Naive thymus-derived CD4-positive, alpha-beta T cell (primary cell): Measurements from ENCODE around the gene B4GALNT3. TPM values are rescaled to one million over a fixed set of nuclear protein-coding genes. Genes with fewer than 3 reads are reported as not detected.
A peak's percentile ranks its signal among the peaks of the same experiment; 100 is the strongest.

ENCODE experiments used
- ATAC-seq: fragments of 150-1000 bp; cut with Tn5 transposase; 2 replicates; pipeline ENCODE4 v1.10.0; 2021; ENCODE audit warnings: mild to moderate bottlenecking, moderate library complexity
- CTCF ChIA-PET: fragments of 350-600 bp; sonication (Branson Sonifier 250); formaldehyde crosslinking; loops from one replicate; lab custom pipeline; 2021; ENCODE audit warnings: antibody characterized with exemption; lab: Charles Lee
- POLR2A ChIA-PET: fragments of 350-600 bp; sonication (Branson Sonifier 250); formaldehyde crosslinking; loops from one replicate; lab custom pipeline; 2021; ENCODE audit warnings: antibody characterized with exemption, inconsistent platforms; lab: Charles Lee
- DNase-seq, 9 donors: peaks; one replicate each; pipeline versions ENCODE4 v3.0.0 to v3.0.0-alpha.2; 2020 to 2022; ENCODE audit warnings: mixed read lengths in 1 of 9
- H3K27ac ChIP-seq: one replicate; pipeline ENCODE4 v1.7.0; 2013; ENCODE audit warnings: mild to moderate bottlenecking, low read depth, low read length, moderate library complexity
- H3K27me3 ChIP-seq, 2 donors: one replicate each; pipeline ENCODE4 v1.7.0; 2013; ENCODE audit warnings: low read length in 2 of 2, mild to moderate bottlenecking in 2 of 2, moderate library complexity in 2 of 2; ENCODE audit not compliant: control insufficient read depth in 2 of 2, insufficient read depth in 2 of 2
- H3K36me3 ChIP-seq, 3 experiments: 1 replicate in 2 of 3; 2 replicates in 1 of 3; pipeline ENCODE4 v1.7.0; 2013; ENCODE audit warnings: low read length in 3 of 3, mild to moderate bottlenecking in 3 of 3, moderate library complexity in 1 of 3; ENCODE audit not compliant: insufficient read depth in 3 of 3, control insufficient read depth in 2 of 3
- H3K4me1 ChIP-seq, 2 donors: one replicate each; pipeline ENCODE4 v1.7.0; 2013; ENCODE audit warnings: low read length in 2 of 2, mild to moderate bottlenecking in 2 of 2, moderate library complexity in 1 of 2; ENCODE audit not compliant: control insufficient read depth in 2 of 2, insufficient read depth in 2 of 2
- H3K4me3 ChIP-seq: 2 replicates; pipeline ENCODE4 v1.7.0; 2013; ENCODE audit warnings: mild to moderate bottlenecking, low read length
- H3K9me3 ChIP-seq, 3 experiments: 1 replicate in 2 of 3; 2 replicates in 1 of 3; pipeline ENCODE4 v1.7.0; 2013; ENCODE audit warnings: low read length in 3 of 3; ENCODE audit not compliant: control insufficient read depth in 2 of 3
- H3K27ac Mint-ChIP-seq, 9 donors: one replicate each; pipeline ENCODE4 v1.8.0; 2020 to 2022; ENCODE audit warnings: mixed read lengths in 9 of 9, mild to moderate bottlenecking in 8 of 9, moderate library complexity in 5 of 9, inconsistent platforms in 2 of 9
- H3K27me3 Mint-ChIP-seq, 5 donors: one replicate each; pipeline ENCODE4 v1.8.0; 2021 to 2022; ENCODE audit warnings: mixed read lengths in 5 of 5, mild to moderate bottlenecking in 1 of 5
- H3K36me3 Mint-ChIP-seq, 5 donors: one replicate each; pipeline ENCODE4 v1.8.0; 2020 to 2022; ENCODE audit warnings: mixed read lengths in 5 of 5, mild to moderate bottlenecking in 3 of 5, inconsistent platforms in 1 of 5
- H3K4me1 Mint-ChIP-seq, 7 donors: one replicate each; pipeline ENCODE4 v1.8.0; 2020 to 2022; ENCODE audit warnings: mixed read lengths in 7 of 7, mild to moderate bottlenecking in 3 of 7, inconsistent platforms in 1 of 7
- H3K4me3 Mint-ChIP-seq, 10 donors: one replicate each; pipeline ENCODE4 v1.8.0; 2020 to 2022; ENCODE audit warnings: mild to moderate bottlenecking in 10 of 10, mixed read lengths in 10 of 10, moderate library complexity in 6 of 10, inconsistent platforms in 2 of 10
- H3K9me3 Mint-ChIP-seq, 11 donors: one replicate each; pipeline ENCODE4 v1.8.0; 2020 to 2022; ENCODE audit warnings: mixed read lengths in 11 of 11, mild to moderate bottlenecking in 4 of 11, inconsistent platforms in 1 of 11, moderate library complexity in 1 of 11
- intact Hi-C, 2 donors: fragments of 100-400 bp; cut with micrococcal nuclease; formaldehyde crosslinking; loops; one replicate each; pipeline ENCODE4 v1.15.1; 2023
- polyA plus RNA-seq, 2 donors: library from polyadenylated mRNA; unstranded; fragments of 300-500 nt; fragmentation: Illumina TruSeq; gene quantifications; one replicate each; pipeline ENCODE4 v1.2.3, GENCODE V29; 2021
- total RNA-seq, 6 experiments: library from RNA in 5 of 6; stranded (reverse) in 5 of 6; gene quantifications; 1 replicate in 5 of 6; 2 replicates in 1 of 6; pipeline ENCODE4 v1.2.3 and lab custom pipeline; 2021 to 2026

Gene B4GALNT3
- total and polyA plus RNA-seq, 7 experiments from 2014 or later, result 0.21 to 12.2 (median 1.3) TPM

GRCh38 chr12:464484-465267 is 4.9 kb downstream of the B4GALNT3 start:
- no peaks in the 10 kb centered on the region for H3K9me3 ChIP-seq
- no peak overlapping the region for H3K27ac Mint-ChIP-seq
- ChIA-PET CTCF (interaction anchor here (0.6 kb wide), 1 partner anchor 676 kb away, joined by 3 read pairs; no protein-coding TSS in a partner anchor), POLR2A (no interaction called here)
- H3K27me3 Mint-ChIP-seq, result peaks cover 0 to 47% (median 9%) of the 10 kb centered on the region in 5 donors
- peaks cover 3 to 20% (median 6%) of the 10 kb centered on the region in 7 donors for H3K4me1 Mint-ChIP-seq
- DNase-seq (no peak), ATAC-seq (no peak)
- no peak overlapping the region for H3K4me3 ChIP-seq
- no peak overlapping the region for H3K27ac ChIP-seq
- intact Hi-C loops, result no loop called here
- H3K36me3 Mint-ChIP-seq, result no peaks in the 10 kb centered on the region
- no peaks in the 10 kb centered on the region for H3K27me3 ChIP-seq
- no peaks in the 10 kb centered on the region for H3K9me3 Mint-ChIP-seq
- H3K4me3 Mint-ChIP-seq, result no peak overlapping the region
- H3K36me3 ChIP-seq, result no peaks in the 10 kb centered on the region
- peaks cover 0 to 7% of the 10 kb centered on the region in 2 donors for H3K4me1 ChIP-seq

- Histone ChIP-seq H3K4me1 (peaks cover 0 to 7% of the 10 kb centered on the region in 2 donors), H3K9me3 (no peaks in the 10 kb centered on the region), H3K4me3 (no peak overlapping the region), H3K27me3 (no peaks in the 10 kb centered on the region), H3K27ac (no peak overlapping the region), H3K36me3 (no peaks in the 10 kb centered on the region)
- DNase-seq, result no peak
- Mint-ChIP-seq H3K4me1 (peaks cover under 1 to 18% (median 3%) of the 10 kb centered on the region in 7 donors), H3K9me3 (no peaks in the 10 kb centered on the region), H3K27me3 (peaks cover 0 to 44% (median 6%) of the 10 kb centered on the region in 5 donors), H3K4me3 (no peak overlapping the region), H3K36me3 (no peaks in the 10 kb centered on the region), H3K27ac (no peak overlapping the region)
- CTCF ChIA-PET, result no interaction called here
- intact Hi-C loops, result no loop called here
- POLR2A ChIA-PET, result no interaction called here
- ATAC-seq, result no peak
Measured at GRCh38 chr12:466039-466438, 6.3 kb downstream of the B4GALNT3 start.

DNA sequence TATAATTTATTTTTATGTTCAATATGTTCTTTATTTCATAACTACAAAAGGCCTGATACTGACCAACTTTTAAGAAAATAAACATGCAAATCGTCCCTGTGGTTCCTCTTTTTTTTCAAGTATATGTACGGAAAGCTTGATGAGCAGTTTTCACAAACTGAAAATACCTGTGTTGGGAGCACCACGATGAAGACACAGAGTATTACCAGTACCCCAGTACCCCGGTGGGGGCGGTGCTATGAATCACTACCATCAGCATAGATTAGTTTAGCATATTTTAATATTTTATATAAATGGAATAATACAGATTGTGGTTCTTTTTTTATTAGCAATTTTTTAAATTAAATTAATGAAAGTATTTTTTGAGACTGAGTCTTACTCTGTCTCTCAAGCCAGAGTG is 7.0 kb downstream of the B4GALNT3 start:
- Histone ChIP-seq H3K36me3 (no peaks in the 10 kb centered on the region), H3K27ac (no peak overlapping the region), H3K4me3 (no peak overlapping the region), H3K27me3 (no peaks in the 10 kb centered on the region), H3K9me3 (no peaks in the 10 kb centered on the region), H3K4me1 (peaks cover 0 to 7% of the 10 kb centered on the region in 2 donors)
- H3K27ac Mint-ChIP-seq, result no peak overlapping the region
- DNase-seq (no peak), ATAC-seq (no peak)
- no peaks in the 10 kb centered on the region for H3K9me3 Mint-ChIP-seq
- H3K4me1 Mint-ChIP-seq, result peaks cover 0 to 10% (median 0%) of the 10 kb centered on the region in 7 donors
- ChIA-PET POLR2A (no interaction called here), CTCF (interaction anchor here (0.7 kb wide), 1 partner anchor 7 kb away, joined by 3 read pairs; the partner anchor contains the start of gene B4GALNT3)
- no peak overlapping the region for H3K4me3 Mint-ChIP-seq
- intact Hi-C loops, result no loop called here
- H3K27me3 Mint-ChIP-seq, result peaks cover 0 to 36% (median 0%) of the 10 kb centered on the region in 5 donors
- no peaks in the 10 kb centered on the region for H3K36me3 Mint-ChIP-seq

GRCh38 chr12:467591-467990 is 7.9 kb downstream of the B4GALNT3 start:
- no peaks in the 10 kb centered on the region for H3K9me3 ChIP-seq
- H3K9me3 Mint-ChIP-seq, result no peaks in the 10 kb centered on the region
- H3K36me3 Mint-ChIP-seq, result no peaks in the 10 kb centered on the region
- ChIA-PET CTCF (interaction anchor here (0.7 kb wide), 1 partner anchor 8 kb away, joined by 3 read pairs; the partner anchor contains the start of gene B4GALNT3), POLR2A (no interaction called here)
- peaks cover 0 to 7% of the 10 kb centered on the region in 2 donors for H3K4me1 ChIP-seq
- intact Hi-C loops, result no loop called here
- H3K27me3 Mint-ChIP-seq, result peaks cover 0 to 28% (median 0%) of the 10 kb centered on the region in 5 donors
- H3K36me3 ChIP-seq, result no peaks in the 10 kb centered on the region
- no peak overlapping the region for H3K27ac ChIP-seq
- DNase-seq, result no peak
- no peak overlapping the region for H3K4me3 ChIP-seq
- no peak overlapping the region for H3K4me3 Mint-ChIP-seq
- peaks cover 0 to 6% (median 0%) of the 10 kb centered on the region in 7 donors for H3K4me1 Mint-ChIP-seq
- ATAC-seq, result no peak
- no peaks in the 10 kb centered on the region for H3K27me3 ChIP-seq
- H3K27ac Mint-ChIP-seq, result no peak overlapping the region

DNA sequence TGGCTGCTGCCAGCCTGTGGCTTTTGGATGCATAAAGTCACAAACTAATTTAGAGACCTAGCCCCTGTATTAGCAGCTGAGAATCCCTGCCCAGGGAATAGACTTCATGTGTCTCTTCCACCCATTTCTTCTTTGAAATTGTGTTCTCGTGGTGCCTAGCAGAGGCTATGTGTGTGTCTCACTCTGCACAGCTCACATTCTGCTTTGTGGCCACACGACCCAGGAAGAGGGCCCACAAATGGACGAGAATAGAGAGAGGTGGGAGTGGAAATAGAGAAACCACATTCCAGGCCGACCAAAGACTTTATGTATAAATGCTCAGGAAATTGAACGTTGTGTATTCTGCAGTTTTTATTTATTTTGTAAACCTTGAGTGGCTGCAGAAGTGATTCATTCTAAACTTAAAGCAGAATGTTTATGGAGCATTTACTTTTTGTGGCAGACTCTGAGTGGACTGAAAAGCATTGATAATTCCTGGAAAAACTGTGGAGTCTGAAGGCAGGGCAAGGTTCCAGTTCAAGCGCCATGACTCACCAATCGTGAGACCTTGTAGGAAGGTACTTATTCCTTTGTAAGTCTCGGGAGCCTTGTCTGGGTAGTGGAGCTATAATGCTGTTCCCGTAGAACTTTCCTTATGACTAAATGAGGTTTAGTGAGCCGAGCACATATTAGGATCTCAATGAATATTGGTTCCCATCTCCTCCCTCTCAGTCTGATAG is 9.1 kb downstream of the B4GALNT3 start:
- no peak overlapping the region for H3K27ac ChIP-seq
- H3K36me3 ChIP-seq, result no peaks in the 10 kb centered on the region
- Mint-ChIP-seq H3K9me3 (no peaks in the 10 kb centered on the region), H3K27ac (peak overlapping the region in 1 of 9 donors; percentile 17), H3K4me3 (no peak overlapping the region), H3K4me1 (peaks cover 0 to 2% (median 0%) of the 10 kb centered on the region in 7 donors), H3K27me3 (peaks cover 0 to 24% (median 9%) of the 10 kb centered on the region in 5 donors), H3K36me3 (peaks cover 0 to 6% (median 0%) of the 10 kb centered on the region in 5 donors)
- no peak for ATAC-seq
- intact Hi-C loops, result no loop called here
- H3K4me3 ChIP-seq, result no peak overlapping the region
- POLR2A ChIA-PET, result no interaction called here
- H3K4me1 ChIP-seq, result peaks cover 0 to 2% of the 10 kb centered on the region in 2 donors
- CTCF ChIA-PET, result no interaction called here
- H3K27me3 ChIP-seq, result no peaks in the 10 kb centered on the region
- H3K9me3 ChIP-seq, result no peaks in the 10 kb centered on the region
- no peak for DNase-seq

DNA sequence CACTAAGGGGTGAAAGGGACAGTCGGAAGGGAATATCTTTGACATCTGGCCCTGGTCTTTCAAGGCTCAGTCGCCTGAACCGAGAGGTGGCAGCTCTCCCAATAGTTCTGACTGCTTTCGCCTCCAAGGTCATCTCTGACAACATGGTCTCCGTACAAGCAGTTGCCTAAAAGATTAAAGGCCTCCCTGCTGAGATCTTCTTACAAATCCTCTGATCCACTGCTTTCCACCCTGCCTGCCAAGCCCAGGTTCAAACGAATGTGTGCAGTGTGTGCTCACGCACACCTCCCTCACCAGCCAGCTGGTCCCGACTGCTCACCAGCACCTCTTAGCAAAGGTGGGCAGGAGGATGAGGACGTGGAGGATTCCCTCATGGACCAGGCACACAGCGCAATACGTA is 10.4 kb downstream of the B4GALNT3 start:
- Histone ChIP-seq H3K4me3 (no peak overlapping the region), H3K27ac (no peak overlapping the region), H3K9me3 (no peaks in the 10 kb centered on the region), H3K27me3 (no peaks in the 10 kb centered on the region), H3K36me3 (no peaks in the 10 kb centered on the region), H3K4me1 (no peaks in the 10 kb centered on the region)
- intact Hi-C loops, result no loop called here
- ChIA-PET CTCF (no interaction called here), POLR2A (no interaction called here)
- peaks cover under 1 to 21% (median 14%) of the 10 kb centered on the region in 5 donors for H3K27me3 Mint-ChIP-seq
- H3K4me1 Mint-ChIP-seq, result peaks cover 0 to 2% (median 0%) of the 10 kb centered on the region in 7 donors
- H3K27ac Mint-ChIP-seq, result peak overlapping the region in 1 of 9 donors; percentile 62
- H3K4me3 Mint-ChIP-seq, result no peak overlapping the region
- DNase-seq (no peak), ATAC-seq (no peak)
- H3K36me3 Mint-ChIP-seq, result peaks cover 0 to 6% (median 0%) of the 10 kb centered on the region in 5 donors
- no peaks in the 10 kb centered on the region for H3K9me3 Mint-ChIP-seq
